Heart left ventricle (tissue), 13 donors: ENCODE data around the gene CMIP.

ENCODE experiments used
- POLR2A ChIP-seq, 2 donors: fragments of 450-650 bp; IDR thresholded peaks; one replicate each; pipeline ENCODE4 v1.6.1; 2017; ENCODE audit warnings: antibody characterized with exemption in 2 of 2, mild to moderate bottlenecking in 2 of 2, moderate library complexity in 2 of 2
- TF ChIP-seq, protein P1 (sequence below), 12 donors: fragments of 200-600 bp; sonication (generic) in 4 of 12; IDR thresholded peaks; one replicate each; pipeline versions ENCODE4 v1.5.0 to v1.8.0; 2018 to 2022; ENCODE audit warnings: antibody characterized with exemption in 12 of 12, mild to moderate bottlenecking in 5 of 12
- donor health status: ischemic (EF 13 %, LVEDD 7.1; RV severe dilation, severe dysfunction).
- donor health status: DM: no; HTN: yes; CAD: no.
- donor health status: DM: no; HTN: no; CAD: no.
- donor health status: ischemic (EF 25% LVEDD 6.9; RV normal size, moderate dysfunction).
- donor health status: ischemic (EF 25% LVEDD 5.7; RV mildly dilated, moderate dysfunction).
- donor health status: ischemic (EF 35%, LVEDD 5.7; RV mildly dilated, moderate dysfunction).
- donor health status: nonischemic (EF 11% LVEDD 7.7; RV severe dilation, severe dysfunction).
- donor health status: DM: yes; HTN: yes; CAD: no.
- donor health status: PGD.
- donor health status: ischemic (EF 29% LVEDD 5.4; RV normal size, mild dysfunction).
- donor health status: nonischemic (EF 23%, LVEDD 6.1; RV moderate dilation, normal function).

DNA sequence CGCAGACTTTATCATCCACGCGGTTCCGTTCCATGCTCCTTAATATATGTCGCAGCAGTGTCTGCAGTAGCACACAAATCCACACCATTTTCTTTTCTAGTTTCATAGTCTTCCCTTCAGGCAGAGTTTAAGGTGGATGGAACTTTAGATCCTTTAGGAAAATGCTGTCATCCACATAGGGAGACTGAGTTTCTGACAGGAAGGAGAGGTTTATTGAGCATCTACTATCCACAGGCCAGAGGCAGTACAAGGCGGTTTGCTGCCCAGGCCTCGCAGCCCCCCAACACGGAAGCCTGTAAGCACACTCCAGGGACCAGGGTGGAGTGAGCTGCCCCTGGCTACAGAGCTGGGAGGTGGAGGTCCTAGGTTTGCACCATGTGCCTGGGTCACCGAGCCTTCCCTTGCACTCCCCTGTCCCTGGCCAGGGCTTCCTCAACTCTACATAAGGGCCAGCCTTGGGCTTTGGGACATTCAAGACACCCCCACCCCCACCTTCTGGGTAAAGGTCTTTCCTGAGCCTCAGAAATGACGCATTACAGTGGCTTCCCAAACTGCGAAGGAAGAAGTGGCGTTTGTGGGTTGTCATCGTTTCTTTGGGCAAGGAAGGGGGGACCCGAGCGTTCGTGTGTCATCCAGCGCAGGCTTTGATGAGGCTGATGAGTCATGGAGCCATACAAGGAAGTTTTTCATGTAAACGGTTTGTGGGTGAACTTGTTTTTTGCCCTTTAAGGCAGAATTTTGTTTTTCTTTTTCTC lies 188.0 kb downstream of the CMIP start:
- TF ChIP-seq, protein P1, sequence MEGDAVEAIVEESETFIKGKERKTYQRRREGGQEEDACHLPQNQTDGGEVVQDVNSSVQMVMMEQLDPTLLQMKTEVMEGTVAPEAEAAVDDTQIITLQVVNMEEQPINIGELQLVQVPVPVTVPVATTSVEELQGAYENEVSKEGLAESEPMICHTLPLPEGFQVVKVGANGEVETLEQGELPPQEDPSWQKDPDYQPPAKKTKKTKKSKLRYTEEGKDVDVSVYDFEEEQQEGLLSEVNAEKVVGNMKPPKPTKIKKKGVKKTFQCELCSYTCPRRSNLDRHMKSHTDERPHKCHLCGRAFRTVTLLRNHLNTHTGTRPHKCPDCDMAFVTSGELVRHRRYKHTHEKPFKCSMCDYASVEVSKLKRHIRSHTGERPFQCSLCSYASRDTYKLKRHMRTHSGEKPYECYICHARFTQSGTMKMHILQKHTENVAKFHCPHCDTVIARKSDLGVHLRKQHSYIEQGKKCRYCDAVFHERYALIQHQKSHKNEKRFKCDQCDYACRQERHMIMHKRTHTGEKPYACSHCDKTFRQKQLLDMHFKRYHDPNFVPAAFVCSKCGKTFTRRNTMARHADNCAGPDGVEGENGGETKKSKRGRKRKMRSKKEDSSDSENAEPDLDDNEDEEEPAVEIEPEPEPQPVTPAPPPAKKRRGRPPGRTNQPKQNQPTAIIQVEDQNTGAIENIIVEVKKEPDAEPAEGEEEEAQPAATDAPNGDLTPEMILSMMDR (IDR thresholded peaks at IDR 0.05): no peak
- TF ChIP-seq POLR2A (IDR thresholded peaks at IDR 0.05): no peak
